CD4-positive, alpha-beta T cell treated with Interferon gamma for 1 hour (primary cell): Measurements from ENCODE around the gene CFAP46.

Source experiments
- DNase-seq: peaks from one replicate; pipeline ENCODE4 v3.0.0-alpha.2; 2020

The CFAP46 gene

GRCh38 chr10:132817701-132818211 lies 124.6 kb downstream of the CFAP46 start:
- DNase-seq = no peak

- no peak for DNase-seq
Observed at GRCh38 chr10:132816718-132817117, 125.7 kb downstream of the CFAP46 start.

GRCh38 chr10:132815168-132815857 lies 127.1 kb downstream of the CFAP46 start:
- no peak for DNase-seq

- no peak for DNase-seq
Observed at GRCh38 chr10:132814469-132814856, 127.9 kb downstream of the CFAP46 start.

GRCh38 chr10:132813560-132814468 lies 128.6 kb downstream of the CFAP46 start:
- DNase-seq = no peak

GRCh38 chr10:132813001-132813401 lies 129.4 kb downstream of the CFAP46 start:
- DNase-seq = no peak

GRCh38 chr10:132812520-132812919 lies 129.8 kb downstream of the CFAP46 start:
- DNase-seq = no peak

GRCh38 chr10:132811891-132812481 lies 130.4 kb downstream of the CFAP46 start:
- DNase-seq = no peak

GRCh38 chr10:132810807-132811700 lies 131.3 kb downstream of the CFAP46 start:
- DNase-seq = no peak

GRCh38 chr10:132810141-132810806 lies 132.1 kb downstream of the CFAP46 start:
- no peak for DNase-seq

GRCh38 chr10:132809232-132810140 lies 132.9 kb downstream of the CFAP46 start:
- DNase-seq = no peak

GRCh38 chr10:132808383-132809231 lies 133.8 kb downstream of the CFAP46 start:
- no peak for DNase-seq

- DNase-seq = no peak
Observed at GRCh38 chr10:132807621-132808049, 134.7 kb downstream of the CFAP46 start.

- DNase-seq = no peak
Observed at GRCh38 chr10:132806561-132807003, 135.8 kb downstream of the CFAP46 start.

GRCh38 chr10:132806110-132806509 lies 136.3 kb downstream of the CFAP46 start:
- no peak for DNase-seq

- DNase-seq = no peak
Observed at GRCh38 chr10:132805599-132805998, 136.8 kb downstream of the CFAP46 start.

- no peak for DNase-seq
Observed at GRCh38 chr10:132804785-132805426, 137.5 kb downstream of the CFAP46 start.

GRCh38 chr10:132804287-132804686 lies 138.1 kb downstream of the CFAP46 start:
- DNase-seq = no peak
